Hepatocyte (in vitro differentiated cells): ENCODE measurements around the gene TMEM169. TPM values are rescaled to one million over a fixed set of nuclear protein-coding genes. Genes with fewer than 3 reads are reported as not detected.

ENCODE experiments used
- DNase-seq: peaks from one replicate; pipeline ENCODE4 v3.0.0-alpha.2; 2016; ENCODE audit warnings: low spot score
- H2AFZ ChIP-seq: fragments of 200-600 bp; sonication (generic); 2 replicates; pipeline ENCODE4 v1.6.0; 2016; ENCODE audit warnings: antibody characterized with exemption, mild to moderate bottlenecking
- H3K27ac ChIP-seq: fragments of 200-600 bp; sonication (generic); 2 replicates; pipeline ENCODE4 v1.5.1; 2016; ENCODE audit warnings: mild to moderate bottlenecking
- H3K27me3 ChIP-seq: fragments of 200-600 bp; sonication (generic); 2 replicates; pipeline ENCODE4 v1.6.1; 2016
- H3K36me3 ChIP-seq: fragments of 200-600 bp; sonication (generic); replicated peaks from 2 replicates; pipeline ENCODE4 v1.5.1; 2016; ENCODE audit warnings: low read depth; ENCODE audit not compliant: insufficient read depth
- H3K4me1 ChIP-seq: fragments of 200-600 bp; sonication (generic); 2 replicates; pipeline ENCODE4 v1.5.1; 2016; ENCODE audit warnings: mild to moderate bottlenecking, moderate library complexity; ENCODE audit not compliant: insufficient read depth
- H3K4me2 ChIP-seq: fragments of 200-600 bp; sonication (generic); 2 replicates; pipeline ENCODE4 v1.6.0; 2016
- H3K4me3 ChIP-seq: fragments of 200-600 bp; sonication (generic); 2 replicates; pipeline ENCODE4 v1.5.1; 2016; ENCODE audit warnings: mild to moderate bottlenecking
- H3K79me2 ChIP-seq: fragments of 200-600 bp; sonication (generic); 2 replicates; pipeline ENCODE4 v1.6.0; 2017; ENCODE audit warnings: mild to moderate bottlenecking
- H3K9me2 ChIP-seq: fragments of 200-600 bp; sonication (generic); replicated peaks from 2 replicates; pipeline ENCODE4 v1.6.0; 2017; ENCODE audit warnings: mild to moderate bottlenecking; ENCODE audit not compliant: insufficient read depth
- H3K9me3 ChIP-seq: fragments of 200-600 bp; sonication (generic); 2 replicates; pipeline ENCODE4 v1.5.1; 2016; ENCODE audit warnings: low read depth, mild to moderate bottlenecking
- H4K20me1 ChIP-seq: fragments of 200-600 bp; sonication (generic); 2 replicates; pipeline ENCODE4 v1.6.0; 2016; ENCODE audit warnings: mild to moderate bottlenecking; ENCODE audit not compliant: insufficient read depth, poor library complexity, severe bottlenecking
- CTCF ChIP-seq: fragments of 200-600 bp; sonication (generic); IDR thresholded peaks from 2 replicates; pipeline ENCODE4 v1.5.1; 2016; ENCODE audit warnings: antibody characterized with exemption, mild to moderate bottlenecking; ENCODE audit not compliant: poor library complexity
- EZH2phosphoT487 ChIP-seq: fragments of 200-600 bp; sonication (generic); IDR thresholded peaks from one replicate; pipeline ENCODE4 v1.6.1; 2018; ENCODE audit warnings: antibody characterized with exemption, mild to moderate bottlenecking, low read depth, moderate library complexity; ENCODE audit not compliant: unreplicated experiment, severe bottlenecking
- WGBS: methylation state at CpG from one replicate; pipeline ENCODE4 v1.1.6; 2016; ENCODE audit warnings: low lambda C conversion rate; ENCODE audit errors: missing lambda C conversion rate; 5-methylcytosine and 5-hydroxymethylcytosine counted together
- polyA plus RNA-seq: library from polyadenylated mRNA; unstranded; fragments of >200 nt; fragmentation: Nextera tagmentation; extraction: Ambion mirVana; gene quantifications from 2 replicates; pipeline ENCODE4 v1.2.1, GENCODE V29; 2016
- total RNA-seq: library from RNA; depleted of rRNA; stranded (reverse); fragments of >200 nt; gene quantifications from 2 replicates; pipeline ENCODE4 v1.2.3, GENCODE V29; 2014

The TMEM169 gene
- total and polyA plus RNA-seq, 2 experiments from 2014 or later, result 0.91 to 1.1 TPM

- peaks cover 14% of the 10 kb centered on the region for H3K79me2 ChIP-seq
- no peaks in the 10 kb centered on the region for H3K27me3 ChIP-seq
- H3K4me3 ChIP-seq, result no peak overlapping the region
- TF ChIP-seq EZH2phosphoT487, result no peak
- peak; percentile 25 for TF ChIP-seq CTCF
- H3K36me3 ChIP-seq, result no peaks in the 10 kb centered on the region
- H3K4me1 ChIP-seq, result no peaks in the 10 kb centered on the region
- H3K27ac ChIP-seq, result no peak overlapping the region
- H2AFZ ChIP-seq, result no peak overlapping the region
- no peak overlapping the region for H3K4me2 ChIP-seq
- peaks cover 5% of the 10 kb centered on the region for H4K20me1 ChIP-seq
- 94% methylated on average over 7 of the region's 7 CpGs for WGBS
- H3K9me3 ChIP-seq, result no peaks in the 10 kb centered on the region
- no peaks in the 10 kb centered on the region for H3K9me2 ChIP-seq
- no peak for DNase-seq
Measured at GRCh38 chr2:216151313-216152025, 69.8 kb downstream of the TMEM169 start.

Other genes starting within 250 kb of the TMEM169 start
- 10.1 and 12.9 TPM in 2 replicates for gene MREG, start 68.4 kb upstream of the TMEM169 start, total RNA-seq
- gene MREG, start 68.4 kb upstream of the TMEM169 start, polyA plus RNA-seq, result 5.6 and 7.1 TPM in 2 replicates
- 24.6 and 32.4 TPM in 2 replicates for gene PECR, start 110 bp upstream of the TMEM169 start, total RNA-seq
- gene PECR, start 110 bp upstream of the TMEM169 start, polyA plus RNA-seq, result 13.8 and 17.4 TPM in 2 replicates
- 191 and 208 TPM in 2 replicates for gene XRCC5, start 27.4 kb downstream of the TMEM169 start, total RNA-seq
- 157 and 181 TPM in 2 replicates for gene XRCC5, start 27.4 kb downstream of the TMEM169 start, polyA plus RNA-seq